ENCODE measurements around the gene DOCK6. TPM values are rescaled to one million over a fixed set of nuclear protein-coding genes. Genes with fewer than 3 reads are reported as not detected.

DOCK6 gene
- total and polyA plus RNA-seq, 2 of the 13 experiments (the other 11 are each of a cell fraction or from before 2014, with no cell fraction given) = 5.4 to 38.1 TPM

DNA sequence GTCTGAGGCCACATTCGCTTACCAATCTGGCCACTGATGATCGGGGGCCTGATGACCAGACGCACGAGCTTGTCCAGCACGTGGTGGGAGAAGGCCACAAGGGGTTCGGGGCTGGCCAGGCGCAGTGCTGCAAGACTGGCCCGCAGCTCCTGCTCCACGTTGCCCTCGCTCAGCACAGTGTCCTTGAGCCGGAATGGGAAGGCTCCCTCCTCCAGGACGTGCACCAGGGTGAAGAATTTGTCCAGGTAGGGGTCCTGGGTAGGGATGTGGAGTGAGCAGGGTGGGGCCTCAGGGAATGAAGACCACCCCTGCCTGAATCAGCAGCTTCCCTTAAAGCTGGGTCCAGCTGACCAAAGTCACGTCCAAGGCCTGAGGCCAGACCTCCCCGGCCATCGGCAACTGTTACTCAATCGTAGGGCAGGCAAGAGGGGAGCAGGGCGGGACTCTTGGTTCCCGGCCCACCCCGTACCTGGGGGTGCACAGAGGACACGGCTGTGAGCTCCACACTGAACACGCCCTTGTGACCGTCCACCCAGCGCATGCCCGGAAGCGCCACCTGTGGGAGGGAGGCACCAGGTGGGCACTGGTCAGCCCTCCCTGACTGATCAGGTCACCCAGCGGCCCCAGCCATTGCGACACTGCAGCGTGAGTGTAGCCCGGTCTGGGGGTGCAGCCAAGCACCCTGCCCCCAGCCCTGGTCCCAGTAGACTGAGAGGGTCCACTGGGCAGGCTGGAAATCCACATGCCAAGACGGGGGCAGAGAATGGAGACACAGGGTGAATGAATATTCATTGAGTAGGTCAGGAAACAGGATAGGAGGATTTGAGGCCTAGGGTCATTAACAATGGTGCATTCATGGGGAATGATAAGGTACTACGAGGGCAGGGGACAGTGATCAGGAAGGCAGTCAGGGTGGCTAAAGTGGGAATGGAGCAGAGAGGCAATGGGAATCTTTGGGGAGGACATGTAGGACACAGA, 25.7 kb downstream of the DOCK6 start (continued):
- TF ChIP-seq, protein P1, sequence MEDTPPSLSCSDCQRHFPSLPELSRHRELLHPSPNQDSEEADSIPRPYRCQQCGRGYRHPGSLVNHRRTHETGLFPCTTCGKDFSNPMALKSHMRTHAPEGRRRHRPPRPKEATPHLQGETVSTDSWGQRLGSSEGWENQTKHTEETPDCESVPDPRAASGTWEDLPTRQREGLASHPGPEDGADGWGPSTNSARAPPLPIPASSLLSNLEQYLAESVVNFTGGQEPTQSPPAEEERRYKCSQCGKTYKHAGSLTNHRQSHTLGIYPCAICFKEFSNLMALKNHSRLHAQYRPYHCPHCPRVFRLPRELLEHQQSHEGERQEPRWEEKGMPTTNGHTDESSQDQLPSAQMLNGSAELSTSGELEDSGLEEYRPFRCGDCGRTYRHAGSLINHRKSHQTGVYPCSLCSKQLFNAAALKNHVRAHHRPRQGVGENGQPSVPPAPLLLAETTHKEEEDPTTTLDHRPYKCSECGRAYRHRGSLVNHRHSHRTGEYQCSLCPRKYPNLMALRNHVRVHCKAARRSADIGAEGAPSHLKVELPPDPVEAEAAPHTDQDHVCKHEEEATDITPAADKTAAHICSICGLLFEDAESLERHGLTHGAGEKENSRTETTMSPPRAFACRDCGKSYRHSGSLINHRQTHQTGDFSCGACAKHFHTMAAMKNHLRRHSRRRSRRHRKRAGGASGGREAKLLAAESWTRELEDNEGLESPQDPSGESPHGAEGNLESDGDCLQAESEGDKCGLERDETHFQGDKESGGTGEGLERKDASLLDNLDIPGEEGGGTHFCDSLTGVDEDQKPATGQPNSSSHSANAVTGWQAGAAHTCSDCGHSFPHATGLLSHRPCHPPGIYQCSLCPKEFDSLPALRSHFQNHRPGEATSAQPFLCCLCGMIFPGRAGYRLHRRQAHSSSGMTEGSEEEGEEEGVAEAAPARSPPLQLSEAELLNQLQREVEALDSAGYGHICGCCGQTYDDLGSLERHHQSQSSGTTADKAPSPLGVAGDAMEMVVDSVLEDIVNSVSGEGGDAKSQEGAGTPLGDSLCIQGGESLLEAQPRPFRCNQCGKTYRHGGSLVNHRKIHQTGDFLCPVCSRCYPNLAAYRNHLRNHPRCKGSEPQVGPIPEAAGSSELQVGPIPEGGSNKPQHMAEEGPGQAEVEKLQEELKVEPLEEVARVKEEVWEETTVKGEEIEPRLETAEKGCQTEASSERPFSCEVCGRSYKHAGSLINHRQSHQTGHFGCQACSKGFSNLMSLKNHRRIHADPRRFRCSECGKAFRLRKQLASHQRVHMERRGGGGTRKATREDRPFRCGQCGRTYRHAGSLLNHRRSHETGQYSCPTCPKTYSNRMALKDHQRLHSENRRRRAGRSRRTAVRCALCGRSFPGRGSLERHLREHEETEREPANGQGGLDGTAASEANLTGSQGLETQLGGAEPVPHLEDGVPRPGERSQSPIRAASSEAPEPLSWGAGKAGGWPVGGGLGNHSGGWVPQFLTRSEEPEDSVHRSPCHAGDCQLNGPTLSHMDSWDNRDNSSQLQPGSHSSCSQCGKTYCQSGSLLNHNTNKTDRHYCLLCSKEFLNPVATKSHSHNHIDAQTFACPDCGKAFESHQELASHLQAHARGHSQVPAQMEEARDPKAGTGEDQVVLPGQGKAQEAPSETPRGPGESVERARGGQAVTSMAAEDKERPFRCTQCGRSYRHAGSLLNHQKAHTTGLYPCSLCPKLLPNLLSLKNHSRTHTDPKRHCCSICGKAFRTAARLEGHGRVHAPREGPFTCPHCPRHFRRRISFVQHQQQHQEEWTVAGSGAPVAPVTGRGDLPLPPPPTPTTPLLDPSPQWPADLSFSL (CRISPR knock-in tag; IDR thresholded peaks at IDR 0.05) = no peak
- TF ChIP-seq GMEB2 (CRISPR knock-in tag; IDR thresholded peaks at IDR 0.05; ENCODE audit: low read depth) (no peak), ZNF781 (CRISPR knock-in tag; IDR thresholded peaks at IDR 0.05; ENCODE audit: borderline replicate concordance, not compliant biosample characterization) (no peak), SP1 (IDR thresholded peaks at IDR 0.05) (no peak), SP1 (CRISPR knock-in tag; IDR thresholded peaks at IDR 0.05) (no peak; the same call in 1 of the 2 replicates), NR2F2 (IDR thresholded peaks at IDR 0.05; ENCODE audit: borderline replicate concordance, low read depth) (peak; percentile 67; the same call in 1 of the 2 replicates), ZNF558 (CRISPR knock-in tag; IDR thresholded peaks at IDR 0.05; ENCODE audit: borderline replicate concordance) (no peak), GTF2F1 (IDR thresholded peaks at IDR 0.05; ENCODE audit: low read length) (no peak), TSC22D2 (CRISPR knock-in tag; IDR thresholded peaks at IDR 0.05; ENCODE audit: borderline replicate concordance) (no peak)
- TF ChIP-seq, protein P2, sequence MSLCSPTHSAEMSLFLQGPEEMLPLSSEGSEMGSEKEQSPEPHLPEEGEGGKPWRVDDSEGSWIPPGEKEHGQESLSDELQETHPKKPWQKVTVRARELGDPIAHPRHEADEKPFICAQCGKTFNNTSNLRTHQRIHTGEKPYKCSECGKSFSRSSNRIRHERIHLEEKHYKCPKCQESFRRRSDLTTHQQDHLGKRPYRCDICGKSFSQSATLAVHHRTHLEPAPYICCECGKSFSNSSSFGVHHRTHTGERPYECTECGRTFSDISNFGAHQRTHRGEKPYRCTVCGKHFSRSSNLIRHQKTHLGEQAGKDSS (CRISPR knock-in tag; IDR thresholded peaks at IDR 0.05; ENCODE audit: borderline replicate concordance, low read depth) = no peak; the same call in 1 of the 2 replicates
- TF ChIP-seq, protein P3, sequence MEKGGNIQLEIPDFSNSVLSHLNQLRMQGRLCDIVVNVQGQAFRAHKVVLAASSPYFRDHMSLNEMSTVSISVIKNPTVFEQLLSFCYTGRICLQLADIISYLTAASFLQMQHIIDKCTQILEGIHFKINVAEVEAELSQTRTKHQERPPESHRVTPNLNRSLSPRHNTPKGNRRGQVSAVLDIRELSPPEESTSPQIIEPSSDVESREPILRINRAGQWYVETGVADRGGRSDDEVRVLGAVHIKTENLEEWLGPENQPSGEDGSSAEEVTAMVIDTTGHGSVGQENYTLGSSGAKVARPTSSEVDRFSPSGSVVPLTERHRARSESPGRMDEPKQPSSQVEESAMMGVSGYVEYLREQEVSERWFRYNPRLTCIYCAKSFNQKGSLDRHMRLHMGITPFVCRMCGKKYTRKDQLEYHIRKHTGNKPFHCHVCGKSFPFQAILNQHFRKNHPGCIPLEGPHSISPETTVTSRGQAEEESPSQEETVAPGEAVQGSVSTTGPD (CRISPR knock-in tag; IDR thresholded peaks at IDR 0.05) = no peak
- TF ChIP-seq, protein P4, sequence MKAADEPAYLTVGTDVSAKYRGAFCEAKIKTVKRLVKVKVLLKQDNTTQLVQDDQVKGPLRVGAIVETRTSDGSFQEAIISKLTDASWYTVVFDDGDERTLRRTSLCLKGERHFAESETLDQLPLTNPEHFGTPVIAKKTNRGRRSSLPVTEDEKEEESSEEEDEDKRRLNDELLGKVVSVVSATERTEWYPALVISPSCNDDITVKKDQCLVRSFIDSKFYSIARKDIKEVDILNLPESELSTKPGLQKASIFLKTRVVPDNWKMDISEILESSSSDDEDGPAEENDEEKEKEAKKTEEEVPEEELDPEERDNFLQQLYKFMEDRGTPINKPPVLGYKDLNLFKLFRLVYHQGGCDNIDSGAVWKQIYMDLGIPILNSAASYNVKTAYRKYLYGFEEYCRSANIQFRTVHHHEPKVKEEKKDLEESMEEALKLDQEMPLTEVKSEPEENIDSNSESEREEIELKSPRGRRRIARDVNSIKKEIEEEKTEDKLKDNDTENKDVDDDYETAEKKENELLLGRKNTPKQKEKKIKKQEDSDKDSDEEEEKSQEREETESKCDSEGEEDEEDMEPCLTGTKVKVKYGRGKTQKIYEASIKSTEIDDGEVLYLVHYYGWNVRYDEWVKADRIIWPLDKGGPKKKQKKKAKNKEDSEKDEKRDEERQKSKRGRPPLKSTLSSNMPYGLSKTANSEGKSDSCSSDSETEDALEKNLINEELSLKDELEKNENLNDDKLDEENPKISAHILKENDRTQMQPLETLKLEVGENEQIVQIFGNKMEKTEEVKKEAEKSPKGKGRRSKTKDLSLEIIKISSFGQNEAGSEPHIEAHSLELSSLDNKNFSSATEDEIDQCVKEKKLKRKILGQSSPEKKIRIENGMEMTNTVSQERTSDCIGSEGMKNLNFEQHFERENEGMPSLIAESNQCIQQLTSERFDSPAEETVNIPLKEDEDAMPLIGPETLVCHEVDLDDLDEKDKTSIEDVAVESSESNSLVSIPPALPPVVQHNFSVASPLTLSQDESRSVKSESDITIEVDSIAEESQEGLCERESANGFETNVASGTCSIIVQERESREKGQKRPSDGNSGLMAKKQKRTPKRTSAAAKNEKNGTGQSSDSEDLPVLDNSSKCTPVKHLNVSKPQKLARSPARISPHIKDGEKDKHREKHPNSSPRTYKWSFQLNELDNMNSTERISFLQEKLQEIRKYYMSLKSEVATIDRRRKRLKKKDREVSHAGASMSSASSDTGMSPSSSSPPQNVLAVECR (CRISPR knock-in tag; IDR thresholded peaks at IDR 0.05; ENCODE audit: borderline replicate concordance) = peak; percentile 68; the same call in 1 of the 2 replicates

Measured in HepG2 (cell line).